AG04450 (cell line): ENCODE data around the gene GNL1. TPM values are rescaled to one million over a fixed set of nuclear protein-coding genes. Genes with fewer than 3 reads are reported as not detected.

Source experiments
- CTCF ChIA-PET: fragments of 300-600, 350-600 bp; formaldehyde crosslinking; extraction: SDS; loops from one replicate; lab custom pipeline; 2022; ENCODE audit warnings: antibody characterized with exemption, inconsistent platforms; lab: Charles Lee
- POLR2A ChIA-PET: fragments of 350-600 bp; formaldehyde crosslinking; extraction: SDS; loops from one replicate; lab custom pipeline; 2021; ENCODE audit warnings: antibody characterized with exemption, inconsistent platforms; lab: Yijun Ruan, JAX
- DNase-seq: peaks from one replicate; pipeline ENCODE4 v3.0.0-alpha.2; 2011; ENCODE audit warnings: low read depth, low spot score
- H3K27ac ChIP-seq: one replicate; pipeline ENCODE4 v1.5.1; 2012; ENCODE audit warnings: low read depth, low read length, control low read depth
- H3K27me3 ChIP-seq: one replicate; pipeline ENCODE4 v1.6.0; 2012; ENCODE audit warnings: low read length; ENCODE audit not compliant: control insufficient read depth, insufficient read depth
- H3K4me3 ChIP-seq: 2 replicates; pipeline ENCODE4 v1.5.1; 2011; ENCODE audit warnings: mild to moderate bottlenecking, low read depth, low read length, control low read depth
- H3K9me3 ChIP-seq: 2 replicates; pipeline ENCODE4 v1.5.1; 2012; ENCODE audit warnings: low read length; ENCODE audit not compliant: control insufficient read depth, insufficient read depth
- CTCF ChIP-seq: IDR thresholded peaks from 2 replicates; pipeline ENCODE4 v1.5.1; 2011; ENCODE audit warnings: low read depth, low read length, control low read depth, inconsistent platforms
- polyA minus RNA-seq: library from RNA; depleted of rRNA, polyadenylated mRNA; stranded (reverse); fragments of >200 nt; gene quantifications from 2 replicates; pipeline ENCODE4 v1.2.3, GENCODE V29; 2011; rRNA and poly(A)+ RNA removed
- polyA plus RNA-seq: library from polyadenylated mRNA; depleted of rRNA; stranded (reverse); fragments of >200 nt; gene quantifications from 2 replicates; pipeline ENCODE4 v1.2.3, GENCODE V29; 2011; rRNA removed

Gene GNL1
- polyA plus RNA-seq (41.7 and 50.0 TPM in 2 replicates), polyA minus RNA-seq (54.3 and 61.5 TPM in 2 replicates)

GRCh38 chr6:30556066-30556905, at the start of gene GNL1:
Gene GNL1 (minus strand): TSS chr6:30556489. CDS start chr6:30556203, 286 bp downstream.
- CTCF ChIA-PET: interaction anchor here (6.7 kb wide), 1 partner anchor 13 kb away, joined by 101 read pairs; no protein-coding TSS in a partner anchor
- Histone ChIP-seq H3K27ac (peak within 1 kb of the TSS; percentile 97), H3K9me3 (no peaks in the 10 kb centered on the region), H3K4me3 (peak within 1 kb of the TSS; percentile 100), H3K27me3 (no peaks in the 10 kb centered on the region)
- TF ChIP-seq CTCF: 0 out of 2 replicates have a peak, but pooled peaks have one; percentile 8
- POLR2A ChIA-PET: interaction anchor here (0.8 to 1.7 kb wide), 4 partner anchors 10 to 58 kb away, joined by 3 to 14 read pairs (median 4); partner anchors contain the start of gene ABCF1
- DNase-seq: peak; percentile 65

- CTCF ChIA-PET: interaction anchor here (0.5 kb wide), 1 partner anchor 47 kb away, joined by 3 read pairs; no protein-coding TSS in a partner anchor
- no peak for TF ChIP-seq CTCF
Observed at GRCh38 chr6:30603961-30604360, 47.7 kb upstream of the GNL1 start.

GRCh38 chr6:30601815-30602641, 45.7 kb upstream of the GNL1 start:
- CTCF ChIA-PET: no interaction called here
- Histone ChIP-seq H3K9me3 (no peaks in the 10 kb centered on the region), H3K27ac (no peak overlapping the region), H3K4me3 (no peak overlapping the region), H3K27me3 (no peaks in the 10 kb centered on the region)
- no peak for TF ChIP-seq CTCF
- no peak for DNase-seq
- POLR2A ChIA-PET: interaction anchor here (1.0 to 6.4 kb wide), 3 partner anchors 11 to 12 kb away, joined by 4 to 69 read pairs (median 17); no protein-coding TSS in a partner anchor

More at GRCh38 chr6:30603961-30604360, 47.7 kb upstream of the GNL1 start:
- no peaks in the 10 kb centered on the region for H3K9me3 ChIP-seq
- H3K4me3 ChIP-seq: no peak overlapping the region
- no peak for DNase-seq
- H3K27ac ChIP-seq: no peak overlapping the region
- no peaks in the 10 kb centered on the region for H3K27me3 ChIP-seq
- POLR2A ChIA-PET: interaction anchor here (4.4 kb wide), 1 partner anchor 10 kb away, joined by 17 read pairs; no protein-coding TSS in a partner anchor

- no peak for TF ChIP-seq CTCF
- H3K4me3 ChIP-seq: no peak overlapping the region
- peak overlapping the region; percentile 21 for H3K27ac ChIP-seq
- DNase-seq: no peak
- no peaks in the 10 kb centered on the region; the same call in 1 of the 2 replicates for H3K9me3 ChIP-seq
- H3K27me3 ChIP-seq: no peaks in the 10 kb centered on the region
- ChIA-PET POLR2A (interaction anchor here (1.0 to 6.4 kb wide), 3 partner anchors 9 to 13 kb away, joined by 4 to 69 read pairs (median 7); no protein-coding TSS in a partner anchor), CTCF (no interaction called here)
Observed at GRCh38 chr6:30601436-30601814, 45.1 kb upstream of the GNL1 start.
